GM12873 (cell line): ENCODE measurements around the gene PDCD11.

Source experiments
- TF ChIP-seq, protein P1 (sequence below): IDR thresholded peaks from 2 replicates; pipeline ENCODE4 v1.5.1; 2012; ENCODE audit warnings: low read depth, mild to moderate bottlenecking, moderate library complexity, low read length, control low read depth; ENCODE audit not compliant: insufficient read depth; ENCODE audit errors: missing control alignments

The PDCD11 gene

GRCh38 chr10:103367782-103368518, 28.5 kb upstream of the PDCD11 start, which contains the start of gene TAF5:
TAF5 (plus strand) TSS chr10:103367976; CDS start chr10:103367990, 14 bp downstream.
- TF ChIP-seq, protein P1, sequence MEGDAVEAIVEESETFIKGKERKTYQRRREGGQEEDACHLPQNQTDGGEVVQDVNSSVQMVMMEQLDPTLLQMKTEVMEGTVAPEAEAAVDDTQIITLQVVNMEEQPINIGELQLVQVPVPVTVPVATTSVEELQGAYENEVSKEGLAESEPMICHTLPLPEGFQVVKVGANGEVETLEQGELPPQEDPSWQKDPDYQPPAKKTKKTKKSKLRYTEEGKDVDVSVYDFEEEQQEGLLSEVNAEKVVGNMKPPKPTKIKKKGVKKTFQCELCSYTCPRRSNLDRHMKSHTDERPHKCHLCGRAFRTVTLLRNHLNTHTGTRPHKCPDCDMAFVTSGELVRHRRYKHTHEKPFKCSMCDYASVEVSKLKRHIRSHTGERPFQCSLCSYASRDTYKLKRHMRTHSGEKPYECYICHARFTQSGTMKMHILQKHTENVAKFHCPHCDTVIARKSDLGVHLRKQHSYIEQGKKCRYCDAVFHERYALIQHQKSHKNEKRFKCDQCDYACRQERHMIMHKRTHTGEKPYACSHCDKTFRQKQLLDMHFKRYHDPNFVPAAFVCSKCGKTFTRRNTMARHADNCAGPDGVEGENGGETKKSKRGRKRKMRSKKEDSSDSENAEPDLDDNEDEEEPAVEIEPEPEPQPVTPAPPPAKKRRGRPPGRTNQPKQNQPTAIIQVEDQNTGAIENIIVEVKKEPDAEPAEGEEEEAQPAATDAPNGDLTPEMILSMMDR, result no peak

GRCh38 chr10:103373544-103373943, 22.9 kb upstream of the PDCD11 start:
- TF ChIP-seq, protein P1, result no peak

DNA sequence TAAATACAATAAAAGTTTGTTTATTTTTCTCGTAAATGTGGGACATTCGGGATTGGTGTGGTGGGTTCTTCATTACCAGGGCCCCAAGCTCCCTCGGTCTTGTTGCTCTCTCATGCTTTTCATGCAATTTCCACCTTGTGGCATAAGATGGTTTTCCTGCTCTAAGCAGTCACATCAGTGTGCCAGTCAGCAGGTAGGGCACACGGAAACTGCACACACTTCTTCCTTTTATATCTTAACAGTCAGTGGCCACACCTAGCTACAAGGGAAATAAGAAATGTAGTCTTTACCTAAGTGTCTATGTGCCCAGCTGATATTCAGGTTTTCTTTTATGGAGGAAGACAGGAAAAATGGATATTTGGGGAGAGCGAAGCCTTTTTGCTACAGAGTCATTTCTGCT, 22.2 kb upstream of the PDCD11 start:
- TF ChIP-seq, protein P1, result no peak

GRCh38 chr10:103382769-103383168, 13.7 kb upstream of the PDCD11 start:
- TF ChIP-seq, protein P1, result no peak

DNA sequence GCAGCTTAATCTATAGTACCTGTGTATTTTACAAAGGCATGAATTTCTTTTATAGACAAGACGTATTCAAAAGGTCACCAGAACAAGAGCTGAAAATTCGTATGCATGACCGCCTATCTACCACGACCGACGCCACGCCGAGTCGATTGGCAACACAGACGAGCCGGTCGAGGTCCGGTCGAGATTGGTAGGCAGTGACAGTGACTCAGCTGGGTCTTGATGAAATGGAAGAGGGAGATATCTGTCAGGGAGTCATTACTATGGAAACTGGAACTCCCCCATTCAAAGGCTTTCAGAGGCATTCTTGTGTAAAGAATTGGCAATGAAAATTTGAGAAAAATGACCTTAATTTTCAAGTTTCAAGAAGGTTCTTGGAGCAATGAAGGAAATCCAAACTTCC, 2.2 kb upstream of the PDCD11 start:
- TF ChIP-seq, protein P1, result no peak

- TF ChIP-seq, protein P1, result no peak
These were observed 716 bp upstream of the PDCD11 start for GRCh38 chr10:103395754-103396066.

- TF ChIP-seq, protein P1, result no peak
These were observed 312 bp downstream of the PDCD11 start for GRCh38 chr10:103396789-103397087.
